Epithelial cell of esophagus (primary cell): ENCODE results near the gene HSPA1B.
A peak's percentile ranks its signal among the peaks of the same experiment; 100 is the strongest.
"Not testable (repeated sequence)": the region's sequence is repeated elsewhere in the genome, so short reads cannot be mapped to it uniquely, and the experiment has no call there.

ENCODE experiments used
- DNase-seq: peaks from one replicate; pipeline ENCODE4 v3.0.0; 2010; ENCODE audit warnings: low read depth
- H3K4me3 ChIP-seq: 2 replicates; pipeline ENCODE4 v1.5.1; 2011; ENCODE audit warnings: mild to moderate bottlenecking, low read length, control low read depth
- CTCF ChIP-seq: IDR thresholded peaks from 2 replicates; pipeline ENCODE4 v1.5.1; 2011; ENCODE audit warnings: low read depth, mild to moderate bottlenecking, low read length, control low read depth, inconsistent platforms; ENCODE audit not compliant: insufficient read depth; ENCODE audit errors: missing control alignments

Gene HSPA1B

GRCh38 chr6:31861919-31862343 is 34.4 kb downstream of the HSPA1B start:
- no peak for DNase-seq
- H3K4me3 ChIP-seq: peak overlapping the region; percentile 92
- no peak for TF ChIP-seq CTCF

GRCh38 chr6:31862344-31863235 is 35.1 kb downstream of the HSPA1B start, which contains the start of gene NEU1:
Gene NEU1, minus strand, starts transcription at chr6:31862821. Its CDS starts 45 bp downstream, at chr6:31862776.
- peak; percentile 100 for DNase-seq
- TF ChIP-seq CTCF: no peak
- H3K4me3 ChIP-seq: peak within 1 kb of the TSS; percentile 92

- peak overlapping the region; percentile 67 for H3K4me3 ChIP-seq
- not testable (repeated sequence) for DNase-seq
These were observed 36.6 kb downstream of the HSPA1B start for GRCh38 chr6:31864123-31864562.

- no peak overlapping the region for H3K4me3 ChIP-seq
- no peak for TF ChIP-seq CTCF
These were observed 37.3 kb downstream of the HSPA1B start for GRCh38 chr6:31864818-31865204.

GRCh38 chr6:31865205-31866118 is 37.9 kb downstream of the HSPA1B start:
- no peak overlapping the region for H3K4me3 ChIP-seq
- TF ChIP-seq CTCF: no peak
- no peak for DNase-seq

More at GRCh38 chr6:31864818-31865204, 37.3 kb downstream of the HSPA1B start:
- no peak for DNase-seq

- DNase-seq: not testable (repeated sequence)
These were observed 41.1 kb downstream of the HSPA1B start for GRCh38 chr6:31868658-31868971.

GRCh38 chr6:31869343-31869742 is 41.8 kb downstream of the HSPA1B start:
- DNase-seq: no peak
- no peak for TF ChIP-seq CTCF

More at GRCh38 chr6:31868658-31868971, 41.1 kb downstream of the HSPA1B start:
- not testable (repeated sequence) for H3K4me3 ChIP-seq

More at GRCh38 chr6:31869343-31869742, 41.8 kb downstream of the HSPA1B start:
- H3K4me3 ChIP-seq: no peak overlapping the region
